H1 (cell line): Measurements from ENCODE around the gene SHC3. TPM values are rescaled to one million over a fixed set of nuclear protein-coding genes. Genes with fewer than 3 reads are reported as not detected.

ENCODE experiments used
- CHD7 ChIP-seq: fragments of 300-600 bp; sonication (generic); IDR thresholded peaks from 2 replicates; pipeline ENCODE4 v1.7.1; 2012; ENCODE audit warnings: low read length, moderate library complexity, mild to moderate bottlenecking, inconsistent platforms; ENCODE audit not compliant: insufficient replicate concordance
- KDM1A ChIP-seq: fragments of 200-600, 300-600 bp; sonication (generic); IDR thresholded peaks from 2 replicates; pipeline ENCODE4 v1.7.1; 2016; ENCODE audit warnings: mild to moderate bottlenecking, low read length, borderline replicate concordance
- MAX ChIP-seq: IDR thresholded peaks from 2 replicates; pipeline ENCODE4 v1.6.1; 2012; ENCODE audit warnings: inconsistent platforms
- RBBP5 ChIP-seq: IDR thresholded peaks from 2 replicates; pipeline ENCODE4 v1.7.1; 2012; ENCODE audit warnings: low read depth, mild to moderate bottlenecking, inconsistent platforms, low read length, moderate library complexity, borderline replicate concordance
- SP2 ChIP-seq: IDR thresholded peaks from 2 replicates; pipeline ENCODE4 v1.6.1; 2012; ENCODE audit warnings: mild to moderate bottlenecking, low read length, inconsistent platforms
- SRF ChIP-seq: IDR thresholded peaks from 2 replicates; pipeline ENCODE4 v1.6.1; 2011; ENCODE audit warnings: mild to moderate bottlenecking, low read depth, low read length, moderate library complexity
- TEAD4 ChIP-seq: IDR thresholded peaks from 2 replicates; pipeline ENCODE4 v1.6.1; 2012; ENCODE audit warnings: low read depth, low read length, inconsistent platforms, mixed read lengths
- ZNF274 ChIP-seq: IDR thresholded peaks from 2 replicates; pipeline ENCODE4 v1.7.0; 2012; ENCODE audit warnings: low read length, borderline replicate concordance; ENCODE audit errors: extremely low read depth
- polyA plus RNA-seq, 7 experiments: library from polyadenylated mRNA; depleted of rRNA in 3 of 7; stranded (reverse) in 5 of 7; unstranded in 2 of 7; fragments of >200 nt in 5 of 7; fragments of 200-250 nt in 2 of 7; gene quantifications; 1 replicate in 5 of 7; 2 replicates in 1 of 7; 4 replicates in 1 of 7; pipeline versions ENCODE4 v1.2.1 to v1.2.3, GENCODE V29; 2011 to 2013; ENCODE audit warnings: missing spikeins in 2 of 7, mixed read lengths in 2 of 7
- total RNA-seq: library from RNA; stranded (reverse); fragmentation: NEBNext Ultra II Directional; extraction: Animal tissue kit (Norgen Biotek cat#: 25700); gene quantifications from 2 replicates; pipeline ENCODE4 v1.2.1, GENCODE V29; 2021

The SHC3 gene
- total and polyA plus RNA-seq, 2 of the 8 experiments (the other 6 are each of a cell fraction or from before 2014, with no cell fraction given), result 1.4 to 7.1 TPM

GRCh38 chr9:89185980-89186379 lies 7.4 kb upstream of the SHC3 start (continued):
- TF ChIP-seq CHD7, result no peak
- no peak for TF ChIP-seq TEAD4
- no peak for TF ChIP-seq KDM1A
- TF ChIP-seq SP2, result no peak
- TF ChIP-seq RBBP5, result no peak
- TF ChIP-seq ZNF274, result no peak
- no peak for TF ChIP-seq SRF
- TF ChIP-seq MAX, result no peak
